A549 (cell line): ENCODE results near the gene DGLUCY. TPM values are rescaled to one million over a fixed set of nuclear protein-coding genes. Genes with fewer than 3 reads are reported as not detected.
"Not testable (repeated sequence)": the region's sequence is repeated elsewhere in the genome, so short reads cannot be mapped to it uniquely, and the experiment has no call there.

ENCODE experiments used
- ATAC-seq, 2 experiments: fragments of 200-7000 bp in 1 of 2; fragments of >200 bp in 1 of 2; cut with Nextera tagmentation in 1 of 2; cut with Tn5 transposase in 1 of 2; 3 replicates each; pipeline versions ENCODE4 v1.8.0 to v1.9.1; 2018 to 2020; ENCODE audit warnings: mild to moderate bottlenecking in 1 of 2, moderate library complexity in 1 of 2
- CTCF ChIA-PET: fragments of 300-600 bp; sonication (Branson Sonifier 250); formaldehyde crosslinking; extraction: SDS; loops from one replicate; lab custom pipeline; 2021; ENCODE audit warnings: antibody characterized with exemption, inconsistent platforms; lab: Yijun Ruan, JAX
- POLR2A ChIA-PET: fragments of 350-600 bp; formaldehyde crosslinking; extraction: SDS; loops from one replicate; lab custom pipeline; 2021; ENCODE audit warnings: antibody characterized with exemption, inconsistent platforms; lab: Yijun Ruan, JAX
- DNase-seq, 2 experiments: peaks; one replicate each; pipeline versions ENCODE4 v3.0.0 to v3.0.0-alpha.2; 2011 to 2016; ENCODE audit warnings: low read depth in 1 of 2, low spot score in 1 of 2
- FAIRE-seq: peaks from 2 replicates; lab custom pipeline; 2011; peaks lifted over from hg19 to GRCh38; lab: Jason Lieb, UNC
- H3K27ac ChIP-seq, 2 experiments: fragments of >200 bp; sonication (Bioruptor Twin); formaldehyde crosslinking; 3 replicates each; pipeline ENCODE4 v1.5.1; 2016 to 2017
- H3K4me1 ChIP-seq: fragments of >200 bp; sonication (Bioruptor Twin); formaldehyde crosslinking; 3 replicates; pipeline ENCODE4 v1.6.1; 2016
- H3K4me2 ChIP-seq: fragments of >200 bp; sonication (Bioruptor Twin); formaldehyde crosslinking; 3 replicates; pipeline ENCODE4 v1.6.1; 2016
- H3K4me3 ChIP-seq: fragments of >200 bp; sonication (Bioruptor Twin); formaldehyde crosslinking; 3 replicates; pipeline ENCODE4 v1.5.1; 2016
- H3K9me3 ChIP-seq: fragments of >200 bp; sonication (Bioruptor Twin); formaldehyde crosslinking; 3 replicates; pipeline ENCODE4 v1.6.1; 2016
- CBX2 ChIP-seq: fragments of 200-600 bp; sonication (generic); IDR thresholded peaks from 2 replicates; pipeline ENCODE4 v1.6.1; 2016; ENCODE audit warnings: low read depth, mild to moderate bottlenecking, borderline replicate concordance
- CEBPB ChIP-seq, 2 experiments: fragments of >200 bp in 1 of 2; sonication (Bioruptor Twin) in 1 of 2; formaldehyde crosslinking in 1 of 2; IDR thresholded peaks; 2 replicates each; pipeline ENCODE4 v1.6.1; 2012 to 2016
- CHD2 ChIP-seq: fragments of 150-350 bp; IDR thresholded peaks from 2 replicates; pipeline ENCODE4 v1.6.1; 2014; ENCODE audit warnings: low read length; ENCODE audit not compliant: partially characterized antibody
- EHF ChIP-seq: fragments of 250-450 bp; sonication (Bioruptor Pico); IDR thresholded peaks from 2 replicates; pipeline ENCODE4 v1.5.0; 2020; ENCODE audit warnings: mild to moderate bottlenecking
- ESRRA ChIP-seq: fragments of 150-350 bp; IDR thresholded peaks from 2 replicates; pipeline ENCODE4 v1.6.1; 2014; ENCODE audit warnings: mild to moderate bottlenecking, low read length, borderline replicate concordance
- FOSL2 ChIP-seq, 2 experiments: fragments of 450-650 bp in 1 of 2; fragments of >200 bp in 1 of 2; sonication (Bioruptor Twin) in 1 of 2; formaldehyde crosslinking; IDR thresholded peaks; 2 replicates each; pipeline versions ENCODE4 v1.5.0 to v1.6.1; 2016 to 2020; ENCODE audit warnings: mild to moderate bottlenecking in 1 of 2, moderate library complexity in 1 of 2
- FOXS1 ChIP-seq: fragments of 250-450 bp; sonication (Bioruptor Pico); IDR thresholded peaks from 2 replicates; pipeline ENCODE4 v1.5.0; 2020; ENCODE audit warnings: mild to moderate bottlenecking, moderate library complexity
- GATA3 ChIP-seq: IDR thresholded peaks from 2 replicates; pipeline ENCODE4 v1.6.1; 2012; ENCODE audit warnings: borderline replicate concordance
- HES2 ChIP-seq: fragments of >200 bp; sonication (Bioruptor Twin); formaldehyde crosslinking; IDR thresholded peaks from 2 replicates; pipeline ENCODE4 v1.6.1; 2016
- HEYL ChIP-seq: fragments of 250-450 bp; sonication (Bioruptor Pico); IDR thresholded peaks from 2 replicates; pipeline ENCODE4 v1.8.0; 2021; ENCODE audit warnings: mild to moderate bottlenecking, moderate library complexity
- HMGXB4 ChIP-seq: fragments of 250-450 bp; sonication (Bioruptor Pico); IDR thresholded peaks from 2 replicates; pipeline ENCODE4 v1.5.0; 2021; ENCODE audit warnings: mild to moderate bottlenecking, moderate library complexity, borderline replicate concordance
- HOXA7 ChIP-seq: fragments of 250-450 bp; sonication (Bioruptor Pico); IDR thresholded peaks from 2 replicates; pipeline ENCODE4 v1.5.0; 2020; ENCODE audit warnings: mild to moderate bottlenecking, moderate library complexity
- MAFK ChIP-seq: fragments of 450-650 bp; IDR thresholded peaks from 2 replicates; pipeline ENCODE4 v1.6.1; 2014; ENCODE audit not compliant: partially characterized antibody
- MAX ChIP-seq: IDR thresholded peaks from 2 replicates; pipeline ENCODE4 v1.6.1; 2012
- NFE2L2 ChIP-seq: fragments of 150-350 bp; conservative IDR thresholded peaks from 2 replicates; pipeline ENCODE4 v1.6.1; 2014; ENCODE audit warnings: low read length
- NR3C1 ChIP-seq: fragments of >200 bp; sonication (Bioruptor Twin); formaldehyde crosslinking; IDR thresholded peaks from 3 replicates; pipeline ENCODE4 v1.6.1; 2017
- PBX3 ChIP-seq: IDR thresholded peaks from 2 replicates; pipeline ENCODE4 v1.6.1; 2012
- RFX5 ChIP-seq: fragments of 450-650 bp; IDR thresholded peaks from 2 replicates; pipeline ENCODE4 v1.7.1; 2014; ENCODE audit warnings: antibody characterized with exemption, mild to moderate bottlenecking, moderate library complexity
- RNF2 ChIP-seq: fragments of 200-600 bp; sonication (generic); IDR thresholded peaks from 2 replicates; pipeline ENCODE4 v1.6.1; 2016; ENCODE audit warnings: low read depth, mild to moderate bottlenecking, antibody characterized with exemption, moderate library complexity, borderline replicate concordance
- SREBF2 ChIP-seq: fragments of 450-650 bp; IDR thresholded peaks from 2 replicates; pipeline ENCODE4 v1.6.1; 2014; ENCODE audit warnings: mild to moderate bottlenecking, moderate library complexity
- TFCP2L1 ChIP-seq: fragments of 250-450 bp; sonication (Bioruptor Pico); IDR thresholded peaks from 2 replicates; pipeline ENCODE4 v1.5.0; 2021; ENCODE audit warnings: mild to moderate bottlenecking
- ZC3H11A ChIP-seq: fragments of 450-650 bp; IDR thresholded peaks from 2 replicates; pipeline ENCODE4 v1.6.1; 2014; ENCODE audit warnings: antibody characterized with exemption, mild to moderate bottlenecking
- ZFP36 ChIP-seq: fragments of 450-650 bp; IDR thresholded peaks from 2 replicates; pipeline ENCODE4 v1.6.1; 2014; ENCODE audit warnings: borderline replicate concordance; ENCODE audit not compliant: partially characterized antibody
- ZNF302 ChIP-seq: fragments of 250-450 bp; sonication (Bioruptor Pico); IDR thresholded peaks from 2 replicates; pipeline ENCODE4 v1.9.0; 2021; ENCODE audit warnings: inconsistent platforms, mild to moderate bottlenecking, moderate library complexity
- ZSCAN20 ChIP-seq: fragments of 250-450 bp; sonication (Bioruptor Pico); IDR thresholded peaks from 2 replicates; pipeline ENCODE4 v1.8.0; 2022; ENCODE audit warnings: mild to moderate bottlenecking, moderate library complexity
- WGBS: methylation state at CpG from one replicate; pipeline ENCODE4 v1.1.6; 2017; ENCODE audit errors: missing lambda C conversion rate; 5-methylcytosine and 5-hydroxymethylcytosine counted together
- polyA plus RNA-seq, 4 experiments: library from polyadenylated mRNA; depleted of rRNA in 3 of 4; stranded (reverse); fragments of >200 nt; fragmentation: RNase III in 1 of 4; extraction: RNeasy Plus Mini Kit Qiagen cat#74134 plus additional on column Dnase treatment in 1 of 4; gene quantifications; 2 replicates in 3 of 4; 3 replicates in 1 of 4; pipeline ENCODE4 v1.2.3, GENCODE V29; 2011 to 2017

Gene DGLUCY
- polyA plus RNA-seq, 2 of the 4 experiments (the other 2 are of a cell fraction): 14.4 to 17.5 TPM

GRCh38 chr14:91221270-91221669 is 107.4 kb downstream of the DGLUCY start:
- FAIRE-seq: no peak
- 97% methylated on average over 1 of the region's 1 CpG for WGBS
- POLR2A ChIA-PET: no interaction called here

GRCh38 chr14:91223028-91223783 is 109.3 kb downstream of the DGLUCY start:
- Histone ChIP-seq H3K4me1 (no peaks in the 10 kb centered on the region), H3K27ac (no peak overlapping the region), H3K9me3 (no peaks in the 10 kb centered on the region), H3K4me3 (no peak overlapping the region), H3K4me2 (no peak overlapping the region)
- 75% methylated on average over 1 of the region's 1 CpG for WGBS
- no peak for DNase-seq
- TF ChIP-seq CHD2: no peak
- no peak for TF ChIP-seq HES2
- no peak for TF ChIP-seq MAX
- TF ChIP-seq EHF (CRISPR knock-in tag): no peak
- no peak for TF ChIP-seq SREBF2
- no peak for TF ChIP-seq HMGXB4
- no peak for TF ChIP-seq ESRRA
- TF ChIP-seq ZNF302 (CRISPR knock-in tag): no peak
- no peak for TF ChIP-seq PBX3
- no peak for TF ChIP-seq ZC3H11A
- ChIA-PET CTCF (interaction anchor here (1.1 to 1.4 kb wide), 2 partner anchors 11 to 16 kb away, joined by 3 read pairs; no protein-coding TSS in a partner anchor), POLR2A (no interaction called here)
- FAIRE-seq: no peak
- ATAC-seq: peak in 1 of 2 experiments; percentile 48; a peak in 1 of 6 replicates

More at GRCh38 chr14:91221270-91221669, 107.4 kb downstream of the DGLUCY start:
- H3K9me3 ChIP-seq: no peaks in the 10 kb centered on the region
- H3K4me2 ChIP-seq: no peak overlapping the region
- H3K27ac ChIP-seq: no peak overlapping the region
- TF ChIP-seq ZSCAN20 (CRISPR knock-in tag) (no peak), HEYL (CRISPR knock-in tag) (no peak), RNF2 (no peak), CBX2 (no peak), HOXA7 (no peak), GATA3 (no peak), TFCP2L1 (CRISPR knock-in tag) (no peak), FOSL2 (IDR thresholded peaks at IDR 0.05) (no peak), FOSL2 (CRISPR knock-in tag; IDR thresholded peaks at IDR 0.05) (no peak), MAFK (no peak), RFX5 (no peak)
- no peak overlapping the region for H3K4me3 ChIP-seq
- ATAC-seq: no peak
- DNase-seq: no peak
- no peaks in the 10 kb centered on the region for H3K4me1 ChIP-seq
- CTCF ChIA-PET: no interaction called here

GRCh38 chr14:91225025-91225424 is 111.2 kb downstream of the DGLUCY start:
- ChIA-PET POLR2A (no interaction called here), CTCF (no interaction called here)
- ATAC-seq: no peak
- FAIRE-seq: no peak
- 83% methylated on average over 7 of the region's 7 CpGs for WGBS
- H3K27ac ChIP-seq: no peak overlapping the region
- no peak overlapping the region for H3K4me3 ChIP-seq
- TF ChIP-seq NR3C1 (no peak), HMGXB4 (no peak), PBX3 (no peak), GATA3 (no peak), ZFP36 (no peak), CEBPB (IDR thresholded peaks at IDR 0.05) (no peak), HOXA7 (no peak), FOXS1 (CRISPR knock-in tag) (no peak), NFE2L2 (no peak), ESRRA (no peak)
- no peaks in the 10 kb centered on the region for H3K9me3 ChIP-seq
- DNase-seq: no peak
- no peaks in the 10 kb centered on the region for H3K4me1 ChIP-seq
- H3K4me2 ChIP-seq: no peak overlapping the region

- H3K27ac ChIP-seq, H3K4me3 ChIP-seq, FAIRE-seq, H3K9me3 ChIP-seq, DNase-seq, H3K4me1 ChIP-seq, ATAC-seq, H3K4me2 ChIP-seq, POLR2A ChIA-PET: not testable (repeated sequence)
- 89% methylated on average over 4 of the region's 4 CpGs for WGBS
- CTCF ChIA-PET: interaction anchor here (0.6 kb wide), 1 partner anchor 521 kb away, joined by 5 read pairs; no protein-coding TSS in a partner anchor
Observed at GRCh38 chr14:91226360-91226759, 112.5 kb downstream of the DGLUCY start.
